Measurements from ENCODE around the gene BTN3A1. TPM values are rescaled to one million over a fixed set of nuclear protein-coding genes. Genes with fewer than 3 reads are reported as not detected.
A peak's percentile ranks its signal among the peaks of the same experiment; 100 is the strongest.

The BTN3A1 gene
- total and polyA plus RNA-seq, 8 donors = 3.4 to 76.5 (median 16.4) TPM

DNA sequence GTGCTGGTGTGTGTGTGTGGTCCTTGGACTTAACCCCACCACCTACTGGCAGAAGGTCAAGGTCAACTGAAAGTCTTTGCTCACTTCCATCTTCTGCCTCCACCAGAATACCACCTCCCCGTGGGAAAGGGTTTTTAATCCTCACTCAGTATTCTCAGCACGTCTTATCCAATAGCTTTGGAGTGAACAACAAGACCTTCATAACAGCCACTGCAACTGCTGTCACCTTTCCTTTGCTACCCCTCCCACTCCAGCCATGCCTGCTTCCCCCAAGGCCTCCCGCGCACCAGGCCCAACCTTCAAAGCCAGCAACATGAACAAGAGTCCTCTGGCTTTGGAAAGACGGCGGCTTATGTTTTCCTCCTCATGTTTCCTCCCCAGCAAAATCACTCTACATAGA, 20.0 kb upstream of the BTN3A1 start:
- H3K27me3 ChIP-seq = no peaks in the 10 kb centered on the region
- no peak overlapping the region for H3K27ac ChIP-seq
- TF ChIP-seq POLR2A (IDR thresholded peaks at IDR 0.05) (no peak), POLR2AphosphoS5 (IDR thresholded peaks at IDR 0.05) (no peak), EP300 (IDR thresholded peaks at IDR 0.05) (no peak)
- TF ChIP-seq, protein P1, sequence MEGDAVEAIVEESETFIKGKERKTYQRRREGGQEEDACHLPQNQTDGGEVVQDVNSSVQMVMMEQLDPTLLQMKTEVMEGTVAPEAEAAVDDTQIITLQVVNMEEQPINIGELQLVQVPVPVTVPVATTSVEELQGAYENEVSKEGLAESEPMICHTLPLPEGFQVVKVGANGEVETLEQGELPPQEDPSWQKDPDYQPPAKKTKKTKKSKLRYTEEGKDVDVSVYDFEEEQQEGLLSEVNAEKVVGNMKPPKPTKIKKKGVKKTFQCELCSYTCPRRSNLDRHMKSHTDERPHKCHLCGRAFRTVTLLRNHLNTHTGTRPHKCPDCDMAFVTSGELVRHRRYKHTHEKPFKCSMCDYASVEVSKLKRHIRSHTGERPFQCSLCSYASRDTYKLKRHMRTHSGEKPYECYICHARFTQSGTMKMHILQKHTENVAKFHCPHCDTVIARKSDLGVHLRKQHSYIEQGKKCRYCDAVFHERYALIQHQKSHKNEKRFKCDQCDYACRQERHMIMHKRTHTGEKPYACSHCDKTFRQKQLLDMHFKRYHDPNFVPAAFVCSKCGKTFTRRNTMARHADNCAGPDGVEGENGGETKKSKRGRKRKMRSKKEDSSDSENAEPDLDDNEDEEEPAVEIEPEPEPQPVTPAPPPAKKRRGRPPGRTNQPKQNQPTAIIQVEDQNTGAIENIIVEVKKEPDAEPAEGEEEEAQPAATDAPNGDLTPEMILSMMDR (IDR thresholded peaks at IDR 0.05) = no peak
- no peak for DNase-seq
- WGBS, 5 donors = 81 to 92% (median 87%) methylated on average over 6 of the region's 6 CpGs
- H3K9me3 ChIP-seq = no peaks in the 10 kb centered on the region
- intact Hi-C loops (cut with DNase I; ENCODE audit: low total_unique reads) = no loop called here
- no peaks in the 10 kb centered on the region for H3K36me3 ChIP-seq
- H3K4me3 ChIP-seq = no peak overlapping the region
- H3K4me1 ChIP-seq = peaks cover 6 to 25% (median 13%) of the 10 kb centered on the region in 4 donors

DNA sequence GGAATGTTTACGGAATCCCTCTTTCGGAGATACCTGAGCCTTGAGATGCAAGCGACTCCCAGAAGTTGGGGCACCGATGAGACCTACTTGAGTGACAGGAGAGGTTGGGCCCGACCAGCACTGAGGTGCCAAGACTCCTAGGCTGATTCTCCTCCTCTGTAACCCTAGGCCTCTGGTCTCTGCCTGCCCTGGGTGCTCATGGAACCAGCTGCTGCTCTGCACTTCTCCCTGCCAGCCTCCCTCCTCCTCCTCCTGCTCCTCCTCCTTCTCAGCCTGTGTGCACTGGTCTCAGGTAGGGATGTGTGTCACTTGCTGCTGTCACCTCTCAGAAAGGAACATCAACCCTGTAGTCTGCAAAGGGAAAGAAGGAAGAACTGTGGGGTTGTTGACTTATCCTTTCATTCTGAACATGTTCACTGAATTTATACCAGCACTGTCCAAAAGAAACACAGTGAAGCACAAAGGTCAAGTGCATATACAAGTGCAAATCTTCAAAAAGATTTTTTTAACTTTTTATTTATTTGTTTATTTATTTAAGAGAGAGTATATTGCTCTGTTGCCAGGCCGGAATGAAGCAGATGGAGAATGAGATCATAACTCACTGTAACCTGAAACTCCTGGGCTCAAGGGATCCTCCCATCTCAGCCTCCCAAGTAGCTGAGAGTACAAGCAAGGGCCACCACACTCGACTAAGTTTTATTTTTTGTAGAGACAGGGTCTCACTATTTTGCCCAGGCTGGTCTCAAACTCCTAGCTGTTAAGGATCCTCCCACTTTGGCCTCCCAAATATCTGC, 18.3 kb upstream of the BTN3A1 start:
- WGBS, 5 donors = 10 to 19% (median 13%) methylated on average over 7 of the region's 7 CpGs
- TF ChIP-seq, protein P1 (IDR thresholded peaks at IDR 0.05) = no peak
- TF ChIP-seq POLR2AphosphoS5 (IDR thresholded peaks at IDR 0.05) = no peak
- TF ChIP-seq EP300 (IDR thresholded peaks at IDR 0.05) = no peak
- no peak for TF ChIP-seq POLR2A (IDR thresholded peaks at IDR 0.05)
- peaks cover 0 to 12% (median 8%) of the 10 kb centered on the region in 4 donors for H3K36me3 ChIP-seq
- DNase-seq = peak; percentile 34 to 55
- H3K27me3 ChIP-seq = no peaks in the 10 kb centered on the region
- no peaks in the 10 kb centered on the region for H3K9me3 ChIP-seq
- H3K4me3 ChIP-seq = peak overlapping the region; percentile 66 to 82 (median 71)
- peak overlapping the region in 4 of 5 donors; percentile 75 to 86 (median 80) for H3K27ac ChIP-seq
- intact Hi-C loops (cut with DNase I; ENCODE audit: low total_unique reads) = no loop called here
- peaks cover 6 to 25% (median 13%) of the 10 kb centered on the region in 4 donors for H3K4me1 ChIP-seq

DNA sequence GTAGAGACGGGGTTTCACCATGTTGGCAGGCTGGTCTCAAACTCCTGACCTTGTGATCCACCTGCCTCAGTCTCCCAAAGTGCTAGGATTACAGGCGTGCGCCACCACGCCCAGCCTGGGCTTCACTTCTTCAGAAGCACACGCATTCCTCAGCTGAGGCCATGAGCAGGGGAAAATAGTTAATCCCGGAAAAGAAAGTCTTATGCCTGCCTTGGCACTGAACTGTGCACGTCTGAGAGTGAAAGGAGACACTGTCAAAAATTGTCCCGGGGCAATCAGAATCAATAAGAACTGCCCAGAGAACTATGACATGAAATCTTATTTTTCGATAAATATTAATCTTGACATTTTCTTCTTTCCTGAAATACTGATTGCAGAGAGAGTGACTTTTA, 16.3 kb upstream of the BTN3A1 start:
- intact Hi-C loops (cut with DNase I; ENCODE audit: low total_unique reads) = no loop called here
- H3K9me3 ChIP-seq = no peaks in the 10 kb centered on the region
- 84 to 94% (median 93%) methylated on average over 9 of the region's 9 CpGs for WGBS, 5 donors
- TF ChIP-seq EP300 (IDR thresholded peaks at IDR 0.05) (no peak), POLR2AphosphoS5 (IDR thresholded peaks at IDR 0.05) (no peak), POLR2A (IDR thresholded peaks at IDR 0.05) (no peak)
- TF ChIP-seq, protein P1 (IDR thresholded peaks at IDR 0.05) = no peak
- no peak for DNase-seq
- H3K4me1 ChIP-seq = peaks cover 6 to 25% (median 13%) of the 10 kb centered on the region in 4 donors
- no peak overlapping the region for H3K27ac ChIP-seq
- H3K36me3 ChIP-seq = peaks cover 4 to 27% (median 21%) of the 10 kb centered on the region in 4 donors
- H3K27me3 ChIP-seq = no peaks in the 10 kb centered on the region
- no peak overlapping the region for H3K4me3 ChIP-seq

DNA sequence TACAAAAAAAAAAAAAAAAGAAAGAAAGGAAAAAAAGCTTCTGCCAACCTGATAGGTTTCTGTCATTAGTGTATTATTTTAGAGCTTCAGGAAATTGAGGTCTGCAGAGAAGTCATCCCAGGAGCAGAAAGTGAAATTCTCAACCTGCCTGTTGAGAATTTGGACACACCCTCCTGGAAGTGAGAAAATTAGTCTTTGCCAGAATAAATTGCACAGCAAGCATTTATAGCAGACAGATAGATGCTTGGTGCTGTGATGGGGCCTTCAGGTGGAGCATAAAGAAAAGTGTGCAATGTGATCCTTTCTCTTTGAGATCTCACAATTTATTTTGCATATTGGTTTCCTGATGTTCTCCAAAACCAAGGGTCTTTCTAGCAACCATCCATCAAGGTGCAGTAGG, 14.5 kb upstream of the BTN3A1 start:
- H3K4me1 ChIP-seq = peaks cover 6 to 24% (median 13%) of the 10 kb centered on the region in 4 donors
- no peaks in the 10 kb centered on the region for H3K27me3 ChIP-seq
- DNase-seq = no peak
- peaks cover 4 to 43% (median 39%) of the 10 kb centered on the region in 4 donors for H3K36me3 ChIP-seq
- TF ChIP-seq POLR2AphosphoS5 (IDR thresholded peaks at IDR 0.05) (no peak), POLR2A (IDR thresholded peaks at IDR 0.05) (no peak), EP300 (IDR thresholded peaks at IDR 0.05) (no peak)
- TF ChIP-seq, protein P1 (IDR thresholded peaks at IDR 0.05) = no peak
- no peak overlapping the region for H3K27ac ChIP-seq
- intact Hi-C loops (cut with DNase I; ENCODE audit: low total_unique reads) = no loop called here
- H3K4me3 ChIP-seq = no peak overlapping the region
- H3K9me3 ChIP-seq = no peaks in the 10 kb centered on the region

All from stomach (tissue), 9 donors.